ENCODE data around the gene SMIM22.

The SMIM22 gene

GRCh38 chr16:4826526-4826925 is 31.4 kb downstream of the SMIM22 start:
- DNase-seq = no peak

- no peak for DNase-seq
These were observed 31.8 kb downstream of the SMIM22 start for GRCh38 chr16:4826980-4827379.

GRCh38 chr16:4828567-4829321 is 33.6 kb downstream of the SMIM22 start:
- DNase-seq = no peak

GRCh38 chr16:4830408-4830807 is 35.2 kb downstream of the SMIM22 start:
- DNase-seq = no peak

- no peak for DNase-seq
These were observed 36.4 kb downstream of the SMIM22 start for GRCh38 chr16:4831616-4832015.

- no peak for DNase-seq
These were observed 37.7 kb downstream of the SMIM22 start for GRCh38 chr16:4832698-4833343.

GRCh38 chr16:4833584-4833983 is 38.4 kb downstream of the SMIM22 start:
- DNase-seq = no peak

- no peak for DNase-seq
These were observed 41.6 kb downstream of the SMIM22 start for GRCh38 chr16:4836727-4837126.

- no peak for DNase-seq
These were observed 42.7 kb downstream of the SMIM22 start for GRCh38 chr16:4837733-4838501.

GRCh38 chr16:4839942-4840341 is 44.8 kb downstream of the SMIM22 start:
- DNase-seq = no peak

- no peak for DNase-seq
These were observed 45.8 kb downstream of the SMIM22 start for GRCh38 chr16:4840984-4841383.

All from NCI-H187 (cell line).